K562 (cell line): ENCODE data around the gene AK5.

Source experiments
- CBX1 ChIP-seq: sonication (generic); IDR thresholded peaks from 2 replicates; pipeline ENCODE4 v1.6.1; 2016; ENCODE audit warnings: antibody characterized with exemption, low read depth, mild to moderate bottlenecking
- DPF2 ChIP-seq: fragments of 450-650 bp; IDR thresholded peaks from 2 replicates; pipeline ENCODE4 v1.6.1; 2016
- JUN ChIP-seq, 2 experiments: sonication (generic) in 1 of 2; formaldehyde crosslinking in 1 of 2; IDR thresholded peaks; 2 replicates each; pipeline versions ENCODE4 v1.6.1 to v1.8.0; 2012 to 2022; ENCODE audit warnings: borderline replicate concordance in 2 of 2, mild to moderate bottlenecking in 2 of 2, improper control_type of control experiment in 1 of 2, low read depth in 1 of 2, low read length in 1 of 2, missing genetic modification reagents in 1 of 2
- MAX ChIP-seq: sonication (generic); formaldehyde crosslinking; IDR thresholded peaks from 2 replicates; pipeline ENCODE4 v1.9.0; 2022; ENCODE audit warnings: mild to moderate bottlenecking, missing genetic modification reagents
- NFIC ChIP-seq: fragments of 450-650 bp; IDR thresholded peaks from 2 replicates; pipeline ENCODE4 v1.6.1; 2017; ENCODE audit warnings: mild to moderate bottlenecking, inconsistent platforms
- PHB2 ChIP-seq: fragments of 450-650 bp; IDR thresholded peaks from 2 replicates; pipeline ENCODE4 v1.6.1; 2017; ENCODE audit warnings: low read depth
- POLR2A ChIP-seq: fragments of 450-650 bp; conservative IDR thresholded peaks from 2 replicates; pipeline ENCODE4 v1.6.1; 2016
- RB1 ChIP-seq: fragments of 450-650 bp; IDR thresholded peaks from 2 replicates; pipeline ENCODE4 v1.6.1; 2017; ENCODE audit warnings: low read depth, mild to moderate bottlenecking
- RNF2 ChIP-seq: sonication (generic); IDR thresholded peaks from 2 replicates; pipeline ENCODE4 v1.6.1; 2016
- SIRT6 ChIP-seq: IDR thresholded peaks from one replicate; pipeline ENCODE4 v1.6.1; 2012; ENCODE audit warnings: low read depth, mild to moderate bottlenecking, control low read depth, inconsistent platforms, low read length, moderate library complexity
- TF ChIP-seq, protein P1 (sequence below), 2 experiments: fragments of 450-650 bp in 1 of 2; sonication (generic) in 1 of 2; formaldehyde crosslinking in 1 of 2; IDR thresholded peaks in 1 of 2; conservative IDR thresholded peaks in 1 of 2; 2 replicates each; pipeline versions ENCODE4 v1.6.1 to v1.8.1; 2016 to 2023; ENCODE audit warnings: mild to moderate bottlenecking in 2 of 2, moderate library complexity in 2 of 2, inconsistent platforms in 1 of 2, missing genetic modification reagents in 1 of 2
- TF ChIP-seq, protein P2 (sequence below): fragments of 450-650 bp; IDR thresholded peaks from 2 replicates; pipeline ENCODE4 v1.6.1; 2016; ENCODE audit warnings: low read depth, mild to moderate bottlenecking, moderate library complexity

DNA sequence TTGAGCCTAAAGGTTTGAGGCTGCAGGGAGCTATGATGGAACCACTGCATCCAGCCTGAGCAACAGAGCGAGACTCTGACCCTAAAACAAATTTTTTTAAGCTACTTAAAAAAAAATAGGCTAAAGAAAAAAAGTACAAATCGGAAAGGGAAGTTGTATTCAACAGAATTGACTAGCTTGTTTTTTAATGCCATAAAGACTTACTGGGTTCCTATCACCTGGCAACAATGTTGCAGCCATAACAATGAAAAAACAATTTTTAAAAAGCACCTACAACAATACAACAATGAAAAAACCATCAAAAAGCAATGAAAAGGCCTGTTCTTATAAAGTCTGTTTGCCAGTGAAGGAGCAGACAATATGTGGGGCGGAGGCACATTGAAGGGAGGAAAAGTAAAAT lies 42.5 kb upstream of the AK5 start:
- no peak for TF ChIP-seq NFIC
- no peak for TF ChIP-seq SIRT6
- TF ChIP-seq, protein P1, sequence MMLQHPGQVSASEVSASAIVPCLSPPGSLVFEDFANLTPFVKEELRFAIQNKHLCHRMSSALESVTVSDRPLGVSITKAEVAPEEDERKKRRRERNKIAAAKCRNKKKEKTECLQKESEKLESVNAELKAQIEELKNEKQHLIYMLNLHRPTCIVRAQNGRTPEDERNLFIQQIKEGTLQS (IDR thresholded peaks at IDR 0.05) = no peak
- TF ChIP-seq, protein P1 (CRISPR knock-in tag; conservative IDR thresholded peaks at IDR 0.05) = no peak
- no peak for TF ChIP-seq PHB2
- no peak for TF ChIP-seq CBX1
- no peak for TF ChIP-seq POLR2A
- TF ChIP-seq DPF2 = no peak
- TF ChIP-seq RNF2 = no peak
- TF ChIP-seq RB1 = no peak
- TF ChIP-seq MAX = no peak
- no peak for TF ChIP-seq JUN (IDR thresholded peaks at IDR 0.05; ENCODE audit: borderline replicate concordance, low read depth, low read length)
- TF ChIP-seq JUN (CRISPR knock-in tag; IDR thresholded peaks at IDR 0.05; ENCODE audit: borderline replicate concordance) = no peak
- TF ChIP-seq, protein P2, sequence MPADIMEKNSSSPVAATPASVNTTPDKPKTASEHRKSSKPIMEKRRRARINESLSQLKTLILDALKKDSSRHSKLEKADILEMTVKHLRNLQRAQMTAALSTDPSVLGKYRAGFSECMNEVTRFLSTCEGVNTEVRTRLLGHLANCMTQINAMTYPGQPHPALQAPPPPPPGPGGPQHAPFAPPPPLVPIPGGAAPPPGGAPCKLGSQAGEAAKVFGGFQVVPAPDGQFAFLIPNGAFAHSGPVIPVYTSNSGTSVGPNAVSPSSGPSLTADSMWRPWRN = no peak
